Sigmoid colon (tissue), 4 donors: ENCODE data around the gene BCORL1.

Experiments
- CTCF ChIP-seq, 4 experiments: fragments of 450-650 bp in 3 of 4; fragments of 200-600 bp in 1 of 4; IDR thresholded peaks; one replicate each; pipeline ENCODE4 v1.5.1; 2016 to 2019; ENCODE audit warnings: antibody characterized with exemption in 4 of 4, mild to moderate bottlenecking in 3 of 4, moderate library complexity in 2 of 4
- EP300 ChIP-seq, 4 donors: sonication (generic); formaldehyde crosslinking; IDR thresholded peaks; one replicate each; pipeline ENCODE4 v1.6.1; 2017; ENCODE audit warnings: antibody characterized with exemption in 4 of 4
- POLR2A ChIP-seq, 2 donors: fragments of 450-650 bp; IDR thresholded peaks; one replicate each; pipeline ENCODE4 v1.6.1; 2016; ENCODE audit warnings: antibody characterized with exemption in 2 of 2, mild to moderate bottlenecking in 2 of 2, moderate library complexity in 2 of 2
- POLR2AphosphoS5 ChIP-seq, 4 donors: sonication (generic); formaldehyde crosslinking; IDR thresholded peaks; one replicate each; pipeline ENCODE4 v1.6.1; 2017; ENCODE audit warnings: antibody characterized with exemption in 4 of 4

- TF ChIP-seq POLR2A (IDR thresholded peaks at IDR 0.05) (no peak), CTCF (IDR thresholded peaks at IDR 0.05) (no peak), EP300 (IDR thresholded peaks at IDR 0.05) (no peak), POLR2AphosphoS5 (IDR thresholded peaks at IDR 0.05) (no peak)
Measured at GRCh38 chrX:130048686-130049222, 66.3 kb downstream of the BCORL1 start.
